ENCODE results near the gene SP2. TPM values are rescaled to one million over a fixed set of nuclear protein-coding genes. Genes with fewer than 3 reads are reported as not detected.

SP2 gene
- total RNA-seq, 4 donors from 2014 or later = 4.0 to 9.9 (median 9.2) TPM

- Histone ChIP-seq H3K4me3 (peak overlapping the region; percentile 77 to 88 (median 82)), H3K27ac (peak overlapping the region; percentile 99 to 100 (median 100)), H3K36me3 (peaks cover 0 to 27% (median 0%) of the 10 kb centered on the region in 3 donors), H3K9me3 (no peaks in the 10 kb centered on the region), H3K27me3 (no peaks in the 10 kb centered on the region), H3K4me1 (peaks cover 17 to 69% (median 22%) of the 10 kb centered on the region in 3 donors)
- DNase-seq = no peak
- WGBS, 2 donors = 3 to 4% methylated on average over 14 to 19 of the region's 22 CpGs
- intact Hi-C loops (cut with DNase I) = loop anchor here (5.0 kb wide), 1 partner anchor 45 kb away; the partner anchor contains the start of gene PNPO
- TF ChIP-seq POLR2A (IDR thresholded peaks at IDR 0.05) = no peak
Observed at GRCh38 chr17:47896672-47897490, 845 bp downstream of the SP2 start.

GRCh38 chr17:47897561-47897960, 1.5 kb downstream of the SP2 start:
- no peaks in the 10 kb centered on the region for H3K9me3 ChIP-seq
- TF ChIP-seq CTCF (IDR thresholded peaks at IDR 0.05) = no peak
- TF ChIP-seq POLR2A (IDR thresholded peaks at IDR 0.05) = no peak
- H3K27me3 ChIP-seq = no peaks in the 10 kb centered on the region
- peaks cover 0 to 27% (median 0%) of the 10 kb centered on the region in 3 donors for H3K36me3 ChIP-seq
- H3K27ac ChIP-seq = peak overlapping the region in 3 of 4 donors; percentile 99 to 100 (median 99)
- intact Hi-C loops (cut with DNase I) = loop anchor here (5.0 kb wide), 1 partner anchor 45 kb away; the partner anchor contains the start of gene PNPO
- 66 to 81% methylated on average over 5 of the region's 5 CpGs for WGBS, 2 donors
- peaks cover 17 to 69% (median 22%) of the 10 kb centered on the region in 3 donors for H3K4me1 ChIP-seq
- DNase-seq = no peak
- H3K4me3 ChIP-seq = peak overlapping the region in 3 of 4 donors; percentile 81 to 88 (median 82)

DNA sequence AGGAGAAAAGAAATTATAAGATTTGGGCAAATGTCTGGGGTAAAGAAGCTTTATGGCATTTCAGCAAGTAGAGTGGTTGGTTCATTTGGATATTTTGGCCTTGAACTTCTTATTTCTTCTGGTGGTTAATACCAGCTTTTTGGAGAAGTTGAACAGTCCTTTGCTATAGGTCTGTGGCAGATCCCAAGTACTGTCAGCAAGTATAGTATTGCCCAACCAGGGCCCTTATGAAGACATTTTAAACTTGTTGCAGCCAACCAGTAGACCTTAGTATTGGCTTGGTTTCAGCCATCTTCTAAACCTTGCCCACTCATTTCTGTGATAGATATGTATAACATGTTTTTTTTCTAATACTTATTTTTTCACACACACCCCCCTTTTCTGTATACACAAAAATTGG, 2.2 kb downstream of the SP2 start:
- peaks cover 0 to 27% (median 0%) of the 10 kb centered on the region in 3 donors for H3K36me3 ChIP-seq
- no peaks in the 10 kb centered on the region for H3K27me3 ChIP-seq
- H3K27ac ChIP-seq = no peak overlapping the region
- no peak overlapping the region for H3K4me3 ChIP-seq
- H3K4me1 ChIP-seq = peaks cover 17 to 67% (median 22%) of the 10 kb centered on the region in 3 donors
- no peak for TF ChIP-seq POLR2A (IDR thresholded peaks at IDR 0.05)
- no peak for TF ChIP-seq CTCF (IDR thresholded peaks at IDR 0.05)
- no peaks in the 10 kb centered on the region for H3K9me3 ChIP-seq
- no peak for DNase-seq
- intact Hi-C loops (cut with DNase I) = loop anchor here (5.0 kb wide), 1 partner anchor 44 kb away; the partner anchor contains the start of gene PNPO

DNA sequence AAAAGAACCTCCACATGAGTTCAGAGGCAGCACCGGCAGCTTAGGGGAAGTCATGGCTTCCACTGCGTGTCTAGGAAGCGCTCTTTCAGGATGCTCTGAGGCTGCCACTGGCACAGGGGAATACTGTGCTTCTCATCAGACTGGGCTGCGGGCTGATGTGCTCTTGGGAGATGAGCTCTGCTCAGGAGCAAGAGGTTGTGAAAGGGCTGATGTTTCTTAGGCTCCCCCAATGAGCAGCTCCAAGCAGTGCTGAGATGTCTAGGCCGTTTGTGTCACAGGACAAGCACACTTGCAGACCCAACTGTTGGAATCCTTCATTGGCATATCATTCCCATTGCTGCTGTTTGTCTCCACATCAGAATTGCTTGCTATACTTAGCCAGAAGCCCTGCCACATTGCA, 3.6 kb downstream of the SP2 start:
- WGBS, 2 donors = 81 to 89% methylated on average over 5 of the region's 5 CpGs
- Histone ChIP-seq H3K36me3 (peaks cover 0 to 27% (median 0%) of the 10 kb centered on the region in 3 donors), H3K27ac (no peak overlapping the region), H3K4me1 (peaks cover 17 to 67% (median 17%) of the 10 kb centered on the region in 3 donors), H3K4me3 (no peak overlapping the region), H3K9me3 (no peaks in the 10 kb centered on the region), H3K27me3 (no peaks in the 10 kb centered on the region)
- no peak for DNase-seq
- TF ChIP-seq POLR2A (IDR thresholded peaks at IDR 0.05) = no peak
- TF ChIP-seq CTCF (IDR thresholded peaks at IDR 0.05) = no peak
- intact Hi-C loops (cut with DNase I) = loop anchor here (5.0 kb wide), 1 partner anchor 43 kb away; the partner anchor contains the start of gene PNPO

DNA sequence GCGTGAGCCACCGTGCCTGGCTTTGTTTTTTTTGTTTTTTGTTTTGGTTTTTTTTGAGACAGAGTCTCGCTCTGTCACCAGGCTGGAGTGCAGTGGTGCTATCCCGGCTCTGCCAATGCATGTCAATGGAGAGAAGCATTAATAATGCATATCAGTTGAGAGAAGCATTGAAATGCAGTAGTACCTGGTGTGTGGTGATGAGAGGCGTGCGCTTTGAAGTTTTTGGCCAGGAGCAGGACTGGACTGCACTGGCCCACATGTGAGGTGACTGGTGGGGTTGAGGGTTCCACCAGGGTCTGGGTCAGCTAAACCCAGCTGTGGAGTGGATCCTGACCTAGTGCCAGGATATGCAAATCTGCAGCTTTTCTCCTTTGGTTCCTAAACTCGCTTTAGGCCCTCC, 5.4 kb downstream of the SP2 start:
- Histone ChIP-seq H3K27me3 (no peaks in the 10 kb centered on the region), H3K4me1 (peaks cover 28 to 79% (median 29%) of the 10 kb centered on the region in 3 donors), H3K36me3 (peaks cover 0 to 27% (median 0%) of the 10 kb centered on the region in 3 donors), H3K27ac (no peak overlapping the region), H3K9me3 (no peaks in the 10 kb centered on the region), H3K4me3 (no peak overlapping the region)
- intact Hi-C loops (cut with DNase I) = no loop called here
- DNase-seq = no peak
- TF ChIP-seq POLR2A (IDR thresholded peaks at IDR 0.05) = no peak
- TF ChIP-seq CTCF (IDR thresholded peaks at IDR 0.05) = no peak
- 82 to 92% methylated on average over 4 to 7 of the region's 7 CpGs for WGBS, 2 donors

Data from esophagus squamous epithelium (tissue), 5 donors.